IMR-90 (cell line): Measurements from ENCODE around the gene HMCN1. TPM values are rescaled to one million over a fixed set of nuclear protein-coding genes. Genes with fewer than 3 reads are reported as not detected.

Source experiments
- ATAC-seq: fragments of 200-7000 bp; cut with Tn5 transposase; 2 replicates; pipeline ENCODE4 v1.9.1; 2020; ENCODE audit warnings: low read depth, mild to moderate bottlenecking, moderate library complexity
- BruUV-seq: library from RNA; stranded (reverse); fragments of 400-500 nt; replicated peaks from 2 replicates; lab custom pipeline; 2021; lab: Mats Ljungman, UMichigan
- CTCF ChIA-PET: fragments of 300-600 bp; formaldehyde crosslinking; extraction: SDS; loops from one replicate; lab custom pipeline; 2021; ENCODE audit warnings: antibody characterized with exemption; lab: Yijun Ruan, JAX
- POLR2A ChIA-PET: fragments of 300-600 bp; sonication (Branson Sonifier 250); formaldehyde crosslinking; loops from one replicate; lab custom pipeline; 2022; ENCODE audit warnings: antibody characterized with exemption; ENCODE audit not compliant: unreplicated experiment; lab: Charles Lee
- DNase-seq: peaks from one replicate; pipeline ENCODE4 v3.0.0; 2013
- H2AFZ ChIP-seq: replicated peaks from 2 replicates; pipeline ENCODE3; 2013; ENCODE audit warnings: low read length, mild to moderate bottlenecking; ENCODE audit not compliant: poor library complexity
- H2AK5ac ChIP-seq: 2 replicates; pipeline ENCODE4 v1.6.1; 2013; ENCODE audit warnings: low read depth, low read length, inconsistent platforms
- H2AK9ac ChIP-seq: replicated peaks from 2 replicates; pipeline ENCODE3; 2013; ENCODE audit warnings: mild to moderate bottlenecking, low read depth, low read length, moderate library complexity; ENCODE audit not compliant: poor library complexity
- H2BK120ac ChIP-seq: 2 replicates; pipeline ENCODE4 v1.6.1; 2013; ENCODE audit warnings: low read depth, low read length, inconsistent platforms
- H2BK15ac ChIP-seq: 3 replicates; pipeline ENCODE4 v1.6.1; 2013; ENCODE audit warnings: low read depth, low read length, inconsistent platforms
- H2BK20ac ChIP-seq: 2 replicates; pipeline ENCODE4 v1.6.1; 2013; ENCODE audit warnings: low read depth, mild to moderate bottlenecking, inconsistent platforms, low read length, moderate library complexity
- H2BK5ac ChIP-seq: 2 replicates; pipeline ENCODE4 v1.6.1; 2013; ENCODE audit warnings: mild to moderate bottlenecking, low read depth, low read length, inconsistent platforms; ENCODE audit not compliant: poor library complexity, severe bottlenecking
- H3K14ac ChIP-seq: replicated peaks from 2 replicates; pipeline ENCODE4 v1.6.1; 2013; ENCODE audit warnings: low read depth, low read length, inconsistent platforms
- H3K18ac ChIP-seq: 2 replicates; pipeline ENCODE4 v1.6.1; 2013; ENCODE audit warnings: low read depth, low read length, control low read depth
- H3K23ac ChIP-seq: 2 replicates; pipeline ENCODE4 v1.6.1; 2013; ENCODE audit warnings: low read depth, low read length, inconsistent platforms
- H3K27ac ChIP-seq: 2 replicates; pipeline ENCODE4 v1.5.1; 2013; ENCODE audit warnings: mild to moderate bottlenecking, control low read depth, low read length; ENCODE audit not compliant: insufficient read depth
- H3K27me3 ChIP-seq: 2 replicates; pipeline ENCODE4 v1.6.1; 2013; ENCODE audit warnings: low read length; ENCODE audit not compliant: control insufficient read depth, insufficient read depth
- H3K36me3 ChIP-seq: 2 replicates; pipeline ENCODE4 v1.6.1; 2013; ENCODE audit warnings: low read length, mixed read lengths; ENCODE audit not compliant: control insufficient read depth, insufficient read depth
- H3K4ac ChIP-seq: 2 replicates; pipeline ENCODE4 v1.6.1; 2013; ENCODE audit warnings: low read depth, low read length, inconsistent platforms
- H3K4me1 ChIP-seq: 2 replicates; pipeline ENCODE4 v1.6.1; 2013; ENCODE audit warnings: low read length, mixed read lengths; ENCODE audit not compliant: control insufficient read depth, insufficient read depth
- H3K4me2 ChIP-seq: 2 replicates; pipeline ENCODE4 v1.6.1; 2013; ENCODE audit warnings: low read depth, mild to moderate bottlenecking, control low read depth, low read length, moderate library complexity
- H3K4me3 ChIP-seq: 2 replicates; pipeline ENCODE4 v1.5.1; 2013; ENCODE audit warnings: low read depth, mild to moderate bottlenecking, control low read depth, low read length, moderate library complexity; ENCODE audit not compliant: insufficient read depth
- H3K56ac ChIP-seq: 2 replicates; pipeline ENCODE4 v1.6.1; 2013; ENCODE audit warnings: low read length, inconsistent platforms; ENCODE audit not compliant: insufficient read depth; ENCODE audit errors: extremely low read depth
- H3K79me1 ChIP-seq, 2 experiments: 2 replicates each; pipeline ENCODE4 v1.6.1; 2013; ENCODE audit warnings: low read length in 2 of 2, inconsistent platforms in 1 of 2, low read depth in 1 of 2
- H3K9ac ChIP-seq: 2 replicates; pipeline ENCODE4 v1.6.1; 2013; ENCODE audit warnings: low read depth, low read length, control low read depth
- H3K9me1 ChIP-seq: 2 replicates; pipeline ENCODE4 v1.6.1; 2013; ENCODE audit warnings: low read length, inconsistent platforms; ENCODE audit not compliant: insufficient read depth
- H3K9me3 ChIP-seq: 2 replicates; pipeline ENCODE4 v1.6.1; 2013; ENCODE audit warnings: low read length; ENCODE audit not compliant: control insufficient read depth, insufficient read depth
- H4K20me1 ChIP-seq: 2 replicates; pipeline ENCODE4 v1.6.1; 2013; ENCODE audit warnings: low read length, inconsistent platforms; ENCODE audit not compliant: insufficient read depth
- H4K5ac ChIP-seq: 2 replicates; pipeline ENCODE4 v1.6.1; 2013; ENCODE audit warnings: mild to moderate bottlenecking, low read depth, low read length, control low read depth
- H4K8ac ChIP-seq, 2 experiments: 2 replicates each; pipeline ENCODE4 v1.6.1; 2013; ENCODE audit warnings: low read depth in 2 of 2, low read length in 2 of 2, control low read depth in 1 of 2, inconsistent platforms in 1 of 2
- H4K91ac ChIP-seq: 2 replicates; pipeline ENCODE4 v1.6.1; 2013; ENCODE audit warnings: low read depth, low read length, inconsistent platforms; ENCODE audit not compliant: insufficient read depth
- CEBPB ChIP-seq: IDR thresholded peaks from 2 replicates; pipeline ENCODE4 v1.6.1; 2012; ENCODE audit warnings: low read depth, low read length, improper control_type of control experiment
- CTCF ChIP-seq: conservative IDR thresholded peaks from 2 replicates; pipeline ENCODE4 v1.5.1; 2012; ENCODE audit warnings: mild to moderate bottlenecking, low read depth, low read length, improper control_type of control experiment
- ELK1 ChIP-seq: fragments of 150-350 bp; IDR thresholded peaks from 2 replicates; pipeline ENCODE4 v1.6.1; 2016; ENCODE audit warnings: low read depth, mild to moderate bottlenecking, low read length, moderate library complexity, borderline replicate concordance
- FOS ChIP-seq: fragments of 150-350 bp; IDR thresholded peaks from 2 replicates; pipeline ENCODE4 v1.6.1; 2016; ENCODE audit warnings: low read depth, low read length
- MAFK ChIP-seq: IDR thresholded peaks from 2 replicates; pipeline ENCODE4 v1.6.1; 2012; ENCODE audit warnings: low read depth, low read length, improper control_type of control experiment
- MAZ ChIP-seq: IDR thresholded peaks from 2 replicates; pipeline ENCODE4 v1.6.1; 2012; ENCODE audit warnings: low read depth, mild to moderate bottlenecking, low read length, improper control_type of control experiment, moderate library complexity, borderline replicate concordance
- MXI1 ChIP-seq: IDR thresholded peaks from 2 replicates; pipeline ENCODE4 v1.6.1; 2012; ENCODE audit warnings: low read depth, mild to moderate bottlenecking, low read length, moderate library complexity, borderline replicate concordance
- NFE2L2 ChIP-seq: fragments of 150-350 bp; IDR thresholded peaks from 2 replicates; pipeline ENCODE4 v1.6.1; 2016; ENCODE audit warnings: low read depth, mild to moderate bottlenecking, low read length
- POLR2A ChIP-seq: IDR thresholded peaks from 2 replicates; pipeline ENCODE4 v1.6.1; 2012; ENCODE audit warnings: mild to moderate bottlenecking, low read depth, low read length
- RAD21 ChIP-seq: IDR thresholded peaks from 2 replicates; pipeline ENCODE4 v1.6.1; 2012; ENCODE audit warnings: low read length, improper control_type of control experiment
- RCOR1 ChIP-seq: IDR thresholded peaks from 2 replicates; pipeline ENCODE4 v1.6.1; 2012; ENCODE audit warnings: mild to moderate bottlenecking, low read length, improper control_type of control experiment; ENCODE audit not compliant: insufficient replicate concordance
- RFX5 ChIP-seq: IDR thresholded peaks from 2 replicates; pipeline ENCODE4 v1.8.0; 2012; ENCODE audit warnings: low read depth, mild to moderate bottlenecking, low read length, moderate library complexity
- SMC3 ChIP-seq: fragments of 150-350 bp; IDR thresholded peaks from 2 replicates; pipeline ENCODE4 v1.6.1; 2016; ENCODE audit warnings: low read depth, mild to moderate bottlenecking, antibody characterized with exemption, low read length, moderate library complexity
- USF2 ChIP-seq: fragments of 150-350 bp; IDR thresholded peaks from 2 replicates; pipeline ENCODE4 v1.6.1; 2017; ENCODE audit warnings: mild to moderate bottlenecking, antibody characterized with exemption, low read length, low read depth
- WGBS, 2 experiments: methylation state at CpG; one replicate each; pipeline versions ENCODE4 v1.1.5 to v1.1.7; 2013; ENCODE audit warnings: missing lambda C conversion rate in 2 of 2; ENCODE audit not compliant: insufficient read length in 1 of 2; ENCODE audit errors: extremely low coverage in 2 of 2; 5-methylcytosine and 5-hydroxymethylcytosine counted together
- dilution Hi-C: fragments of 300-500 bp; cut with HindIII; formaldehyde crosslinking; loops from one replicate; pipeline ENCODE4 v1.14.3; 2018; ENCODE audit warnings: low sequenced_read_pairs; ENCODE audit not compliant: unreplicated experiment
- in situ Hi-C: fragments of 300-500 bp; cut with MboI; formaldehyde crosslinking; loops from 3 replicates; pipeline ENCODE4 v1.14.3; 2019; ENCODE audit warnings: low sequenced_read_pairs, inconsistent platforms, mixed read lengths
- intact Hi-C: fragments of 100-400 bp; cut with micrococcal nuclease; formaldehyde crosslinking; loops from 2 replicates; pipeline ENCODE4 v1.10.0; 2022
- polyA plus RNA-seq, 3 experiments: library from polyadenylated mRNA; depleted of rRNA; stranded (reverse); fragments of >200 nt; gene quantifications; 2 replicates each; pipeline ENCODE4 v1.2.3, GENCODE V29; 2012; ENCODE audit warnings: low replicate concordance in 1 of 3
- total RNA-seq: library from RNA; depleted of rRNA; stranded (reverse); fragments of >200 nt; gene quantifications from 2 replicates; pipeline ENCODE4 v1.2.3, GENCODE V29; 2012

Gene HMCN1
- total and polyA plus RNA-seq, 2 of the 4 experiments (the other 2 are of a cell fraction), result 6.1 to 11.7 TPM

DNA sequence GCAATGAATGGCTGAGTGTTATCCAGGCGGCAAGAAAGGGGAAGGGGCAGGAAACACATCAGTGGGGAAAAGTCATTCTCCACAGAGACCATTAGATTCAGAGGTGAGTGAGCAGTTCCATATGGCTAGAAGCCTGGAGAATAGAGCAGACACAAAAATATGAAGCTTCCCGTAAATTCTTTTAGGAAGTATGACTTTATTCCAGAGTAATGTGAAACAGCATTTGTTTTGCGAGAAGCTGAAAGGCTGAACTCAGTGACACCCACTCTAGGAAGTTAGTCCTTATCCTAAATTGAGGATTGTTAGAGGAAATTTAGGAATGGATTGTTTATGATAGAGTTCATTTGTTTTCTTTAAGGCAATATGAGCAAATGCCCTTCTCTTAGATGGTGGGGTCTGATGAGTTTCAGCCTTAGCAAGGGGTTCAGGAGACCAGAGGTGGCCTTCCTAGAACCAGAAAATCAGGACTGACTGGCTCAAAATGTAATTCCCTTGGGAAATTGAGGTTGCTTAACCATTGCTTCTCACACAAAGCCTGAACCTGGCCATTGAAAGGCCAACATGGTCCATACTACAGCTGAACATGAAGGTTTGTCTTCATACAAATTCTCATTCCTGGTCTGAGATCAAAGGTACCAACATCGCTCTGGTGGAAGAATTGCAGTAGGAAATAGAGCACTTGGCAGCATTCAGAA is 473.3 kb downstream of the HMCN1 start:
- BruUV-seq, result no TSS peak
- dilution Hi-C loops, result no loop called here
- Histone ChIP-seq H4K91ac (peak overlapping the region; percentile 60), H3K18ac (no peak overlapping the region), H3K27me3 (no peaks in the 10 kb centered on the region), H3K9me1 (peaks cover 4% of the 10 kb centered on the region; the same call in 1 of the 2 replicates), H4K20me1 (no peaks in the 10 kb centered on the region), H3K27ac (0 out of 2 replicates have a peak overlapping the region, but pooled peaks have one; percentile 13), H2AK5ac (peak overlapping the region; percentile 84), H4K5ac (no peak overlapping the region), H4K8ac (peak overlapping the region in 1 of 2 experiments; percentile 32; a peak in 2 of 4 replicates), H2BK15ac (peak overlapping the region; percentile 93; the same call in 2 of the 3 replicates), H3K4me2 (no peak overlapping the region), H3K14ac (peak overlapping the region; percentile 72), H3K36me3 (no peaks in the 10 kb centered on the region), H2BK5ac (peak overlapping the region; percentile 38), H2BK20ac (peak overlapping the region; percentile 91), H3K4me3 (no peak overlapping the region), H2AK9ac (no peak overlapping the region), H3K9me3 (no peaks in the 10 kb centered on the region), H3K56ac (no peak overlapping the region), H3K9ac (no peak overlapping the region), H2AFZ (peak overlapping the region; percentile 56), H3K79me1 (no peaks in the 10 kb centered on the region), H2BK120ac (peak overlapping the region; percentile 79), H3K4me1 (peaks cover 7% of the 10 kb centered on the region; the same call in 1 of the 2 replicates), H3K4ac (peak overlapping the region; percentile 50; the same call in 1 of the 2 replicates), H3K23ac (peak overlapping the region; percentile 4; the same call in 1 of the 2 replicates)
- peak; percentile 25 for DNase-seq
- no CpG with 5 or more reads among the region's 4 CpGs for WGBS, 2 experiments
- peak; percentile 16; the same call in 1 of the 2 replicates for ATAC-seq
- intact Hi-C loops, result no loop called here
- CTCF ChIA-PET, result interaction anchor here (1.0 kb wide), 1 partner anchor 97 kb away, joined by 3 read pairs; no protein-coding TSS in a partner anchor
- in situ Hi-C loops, result loop anchor here (10.0 kb wide), 1 partner anchor 483 kb away; no protein-coding TSS in a partner anchor
- POLR2A ChIA-PET, result no interaction called here
- TF ChIP-seq SMC3 (no peak), CTCF (no peak), CEBPB (no peak), USF2 (no peak), MXI1 (no peak), MAZ (no peak), MAFK (no peak), RAD21 (no peak), POLR2A (no peak), RFX5 (no peak), NFE2L2 (no peak), ELK1 (no peak), FOS (no peak), RCOR1 (no peak)
